GM12874 (cell line): ENCODE measurements around the gene USP32.
A peak's percentile ranks its signal among the peaks of the same experiment; 100 is the strongest.

ENCODE experiments used
- CTCF ChIP-seq: IDR thresholded peaks from 2 replicates; pipeline ENCODE4 v1.5.1; 2011; ENCODE audit warnings: low read depth, mild to moderate bottlenecking, control low read depth, low read length, moderate library complexity; ENCODE audit not compliant: insufficient read depth

USP32 gene

GRCh38 chr17:60167065-60167741 is 224.7 kb downstream of the USP32 start:
- TF ChIP-seq CTCF = no peak

DNA sequence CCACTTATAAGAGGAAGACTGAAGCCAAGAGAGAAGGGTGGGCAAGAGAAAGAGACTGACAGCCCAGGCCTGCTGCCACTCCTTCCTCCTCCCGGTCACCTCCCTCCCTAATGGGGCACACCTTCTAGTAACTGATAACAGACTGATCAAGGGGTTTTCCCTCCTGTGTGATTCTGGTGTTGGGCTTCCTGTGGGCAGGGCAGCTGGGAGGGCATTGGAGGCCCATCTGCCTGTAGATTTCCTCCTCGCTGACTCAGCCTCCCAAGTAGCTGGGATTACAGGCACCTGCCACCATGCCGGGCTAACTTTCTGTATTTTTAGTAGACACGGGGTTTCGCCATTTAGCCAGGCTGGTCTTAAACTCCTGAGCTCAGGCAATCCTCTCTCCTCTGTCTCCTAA is 226.0 kb downstream of the USP32 start:
- TF ChIP-seq CTCF = no peak

GRCh38 chr17:60165223-60165622 is 226.7 kb downstream of the USP32 start:
- TF ChIP-seq CTCF = 0 out of 2 replicates have a peak, but pooled peaks have one; percentile 5

DNA sequence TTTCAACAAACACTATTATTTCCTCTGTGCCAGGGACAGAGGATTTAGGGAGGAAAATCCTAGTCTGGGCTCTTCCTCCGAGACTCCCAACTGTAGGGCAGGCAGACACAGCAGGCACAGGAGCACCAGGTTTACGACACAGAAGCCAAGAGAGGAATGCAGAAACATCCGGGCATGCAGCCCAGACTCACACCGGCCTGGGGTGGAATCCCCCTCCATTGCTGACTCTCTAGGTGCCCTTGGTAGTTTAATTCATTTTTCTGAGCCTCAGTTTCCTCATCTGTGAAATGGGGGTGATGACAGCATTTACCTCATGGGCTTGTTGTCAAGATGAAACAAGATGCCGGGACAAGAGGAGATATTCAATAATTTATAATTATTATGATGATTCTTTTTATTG is 227.2 kb downstream of the USP32 start:
- TF ChIP-seq CTCF = no peak

GRCh38 chr17:60164164-60164563 is 227.8 kb downstream of the USP32 start:
- no peak for TF ChIP-seq CTCF

- TF ChIP-seq CTCF = no peak
These were observed 228.7 kb downstream of the USP32 start for GRCh38 chr17:60163108-60163784.

DNA sequence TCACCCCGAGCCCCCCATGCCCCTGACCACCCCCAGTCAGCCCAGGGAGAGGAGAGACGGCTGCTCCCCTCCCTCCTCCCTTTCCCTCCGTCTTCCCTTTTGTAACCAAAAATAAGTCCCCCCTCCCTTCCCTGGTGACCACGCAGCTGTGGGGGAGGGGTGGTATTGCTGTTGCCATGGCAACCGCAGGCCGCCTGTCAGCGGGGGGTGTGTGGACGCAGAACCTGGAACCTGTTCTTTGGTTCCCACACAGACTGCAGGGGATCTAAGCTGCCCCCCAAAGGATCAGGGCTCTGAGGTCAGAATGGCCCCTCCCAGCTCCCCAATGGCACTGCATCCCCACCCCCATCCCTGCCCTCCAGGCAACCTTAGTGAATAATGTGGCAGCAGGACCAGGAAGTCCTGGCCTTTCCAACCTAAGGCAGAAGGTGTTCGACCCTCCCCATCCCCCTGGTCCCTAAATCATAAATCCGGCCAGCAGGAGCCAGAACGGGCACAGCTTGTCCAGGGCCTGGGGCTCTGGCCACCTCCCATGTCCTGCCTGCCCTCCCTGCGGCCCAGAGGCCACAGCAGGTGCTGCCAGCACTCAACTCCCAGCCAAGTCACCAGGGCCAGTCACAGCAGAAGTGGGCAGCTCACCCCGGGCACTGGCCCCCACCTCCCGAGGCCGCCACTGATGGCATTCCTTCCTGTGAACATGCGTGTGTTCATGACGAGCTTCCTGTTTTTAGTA is 230.2 kb downstream of the USP32 start:
- TF ChIP-seq CTCF = no peak
